ENCODE results near the gene AGTPBP1.

AGTPBP1 gene

GRCh38 chr9:85543196-85543595 is 198.6 kb downstream of the AGTPBP1 start:
- no peak for DNase-seq (ENCODE audit: low read depth in 2 of 2)

GRCh38 chr9:85541876-85542275 is 199.9 kb downstream of the AGTPBP1 start:
- no peak for DNase-seq (ENCODE audit: low read depth in 2 of 2)

- DNase-seq (ENCODE audit: low read depth in 2 of 2) = no peak
Measured at GRCh38 chr9:85536514-85536913, 205.2 kb downstream of the AGTPBP1 start.

- DNase-seq (ENCODE audit: low read depth in 2 of 2) = peak; percentile 39 to 45
Measured at GRCh38 chr9:85536076-85536475, 205.7 kb downstream of the AGTPBP1 start.

GRCh38 chr9:85534340-85534739 is 207.4 kb downstream of the AGTPBP1 start:
- DNase-seq (ENCODE audit: low read depth in 2 of 2) = no peak

- DNase-seq (ENCODE audit: low read depth in 2 of 2) = no peak
Measured at GRCh38 chr9:85533538-85533937, 208.2 kb downstream of the AGTPBP1 start.

GRCh38 chr9:85530721-85531120 is 211.0 kb downstream of the AGTPBP1 start:
- no peak for DNase-seq (ENCODE audit: low read depth in 2 of 2)

GRCh38 chr9:85528607-85529006 is 213.1 kb downstream of the AGTPBP1 start:
- DNase-seq (ENCODE audit: low read depth in 2 of 2) = no peak

- no peak for DNase-seq (ENCODE audit: low read depth in 2 of 2)
Measured at GRCh38 chr9:85528142-85528541, 213.6 kb downstream of the AGTPBP1 start.

GRCh38 chr9:85527331-85528020 is 214.3 kb downstream of the AGTPBP1 start:
- DNase-seq (ENCODE audit: low read depth in 2 of 2) = no peak

- no peak for DNase-seq (ENCODE audit: low read depth in 2 of 2)
Measured at GRCh38 chr9:85524531-85524930, 217.2 kb downstream of the AGTPBP1 start.

- DNase-seq (ENCODE audit: low read depth in 2 of 2) = no peak
Measured at GRCh38 chr9:85523202-85523601, 218.6 kb downstream of the AGTPBP1 start.

- peak; percentile 7 to 10 for DNase-seq (ENCODE audit: low read depth in 2 of 2)
Measured at GRCh38 chr9:85522459-85523092, 219.2 kb downstream of the AGTPBP1 start.

GRCh38 chr9:85521371-85522197 is 220.2 kb downstream of the AGTPBP1 start:
- no peak for DNase-seq (ENCODE audit: low read depth in 2 of 2)

GRCh38 chr9:85516976-85517637 is 224.6 kb downstream of the AGTPBP1 start:
- DNase-seq (ENCODE audit: low read depth in 2 of 2) = no peak

GRCh38 chr9:85516455-85516854 is 225.3 kb downstream of the AGTPBP1 start:
- no peak for DNase-seq (ENCODE audit: low read depth in 2 of 2)

- no peak for DNase-seq (ENCODE audit: low read depth in 2 of 2)
Measured at GRCh38 chr9:85515021-85515420, 226.7 kb downstream of the AGTPBP1 start.

GRCh38 chr9:85514256-85514655 is 227.5 kb downstream of the AGTPBP1 start:
- DNase-seq (ENCODE audit: low read depth in 2 of 2) = no peak

GRCh38 chr9:85511746-85512145 is 230.0 kb downstream of the AGTPBP1 start:
- no peak for DNase-seq (ENCODE audit: low read depth in 2 of 2)

GRCh38 chr9:85510830-85511504 is 230.8 kb downstream of the AGTPBP1 start:
- DNase-seq (ENCODE audit: low read depth in 2 of 2) = no peak

GRCh38 chr9:85508616-85509015 is 233.1 kb downstream of the AGTPBP1 start:
- no peak for DNase-seq (ENCODE audit: low read depth in 2 of 2)

GRCh38 chr9:85505612-85506011 is 236.1 kb downstream of the AGTPBP1 start:
- no peak for DNase-seq (ENCODE audit: low read depth in 2 of 2)
